HG03521 (cell line): Measurements from ENCODE around the gene SART3.
A peak's percentile ranks its signal among the peaks of the same experiment; 100 is the strongest.
"Not testable (repeated sequence)": the region's sequence is repeated elsewhere in the genome, so short reads cannot be mapped to it uniquely, and the experiment has no call there.

ENCODE experiments used
- ATAC-seq: cut with Tn5 transposase; IDR thresholded peaks from one replicate; pipeline ENCODE4 v1.9.1; 2021; ENCODE audit warnings: mild to moderate bottlenecking, moderate library complexity; ENCODE audit not compliant: unreplicated experiment

The SART3 gene

GRCh38 chr12:108582978-108583770, 22.2 kb upstream of the SART3 start:
- no peak for ATAC-seq

- ATAC-seq = no peak
These were observed 21.5 kb upstream of the SART3 start for GRCh38 chr12:108582509-108582908.

- ATAC-seq = no peak
These were observed 20.6 kb upstream of the SART3 start for GRCh38 chr12:108581311-108582227.

GRCh38 chr12:108580531-108580930, 19.6 kb upstream of the SART3 start:
- no peak for ATAC-seq

GRCh38 chr12:108578813-108579212, 17.8 kb upstream of the SART3 start:
- ATAC-seq = no peak

- ATAC-seq = no peak
These were observed 17.3 kb upstream of the SART3 start for GRCh38 chr12:108578264-108578663.

- no peak for ATAC-seq
These were observed 16.5 kb upstream of the SART3 start for GRCh38 chr12:108577458-108577857.

GRCh38 chr12:108576660-108577234, 15.8 kb upstream of the SART3 start:
- ATAC-seq = no peak

- ATAC-seq = no peak
These were observed 14.4 kb upstream of the SART3 start for GRCh38 chr12:108575199-108575912.

GRCh38 chr12:108574276-108574675, 13.3 kb upstream of the SART3 start:
- not testable (repeated sequence) for ATAC-seq

GRCh38 chr12:108573317-108573716, 12.3 kb upstream of the SART3 start:
- ATAC-seq = no peak

- no peak for ATAC-seq
These were observed 11.3 kb upstream of the SART3 start for GRCh38 chr12:108572166-108572790.

- ATAC-seq = no peak
These were observed 10.7 kb upstream of the SART3 start for GRCh38 chr12:108571609-108572165.

GRCh38 chr12:108570743-108571608, 10.0 kb upstream of the SART3 start:
- no peak for ATAC-seq

- peak; percentile 78 for ATAC-seq
These were observed 7.6 kb upstream of the SART3 start for GRCh38 chr12:108568338-108569154.

GRCh38 chr12:108567406-108568337, 6.7 kb upstream of the SART3 start:
- ATAC-seq = no peak

- no peak for ATAC-seq
These were observed 5.5 kb upstream of the SART3 start for GRCh38 chr12:108566452-108566851.
